Stimulated activated CD8-positive, alpha-beta memory T cell treated with anti-CD3 and anti-CD28 coated beads, Interleukin-15, amount 100 ng/mL, for 4 hours (primary cell): ENCODE results near the gene PDE5A.
"Not testable (repeated sequence)": the region's sequence is repeated elsewhere in the genome, so short reads cannot be mapped to it uniquely, and the experiment has no call there.

Experiments
- DNase-seq, 2 donors: peaks; one replicate each; pipeline ENCODE4 v3.0.0-alpha.2; 2020; ENCODE audit warnings: low read depth in 2 of 2

PDE5A gene

GRCh38 chr4:119646347-119647071 is 17.9 kb upstream of the PDE5A start:
- no peak for DNase-seq

DNA sequence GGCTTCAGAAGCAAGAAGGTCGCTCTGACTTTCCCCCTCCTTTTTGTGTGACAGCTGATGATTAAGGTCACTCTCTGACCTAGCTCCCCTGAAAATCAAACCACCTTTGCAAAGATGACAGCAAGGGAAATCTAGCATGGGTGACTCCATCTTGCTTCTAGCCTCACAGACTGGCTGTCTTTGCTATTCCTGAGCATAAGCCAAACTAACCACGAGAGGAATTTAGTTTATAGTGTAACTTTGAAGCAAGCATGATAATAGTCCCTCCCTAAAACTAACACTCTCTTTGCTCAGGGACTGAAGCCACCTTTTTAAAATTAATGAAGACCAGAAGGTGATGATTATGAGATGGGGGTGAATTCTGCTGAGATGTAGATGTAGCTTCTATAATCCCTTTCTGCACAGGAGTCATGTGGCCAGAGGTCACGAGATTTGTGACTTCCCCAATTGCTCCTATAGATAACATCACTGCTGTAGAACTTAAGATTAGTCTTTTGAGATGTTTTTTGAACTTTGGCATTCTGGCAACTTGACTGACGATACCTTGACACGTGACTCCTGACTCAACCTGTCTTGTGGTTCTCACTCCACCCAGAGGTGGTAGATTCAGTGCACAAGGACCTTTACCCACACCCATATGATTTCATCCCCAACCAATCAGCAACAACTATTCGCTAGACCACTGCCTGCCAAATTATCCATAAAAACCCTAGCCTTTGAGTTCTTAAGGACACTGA is 14.9 kb upstream of the PDE5A start:
- no peak for DNase-seq

DNA sequence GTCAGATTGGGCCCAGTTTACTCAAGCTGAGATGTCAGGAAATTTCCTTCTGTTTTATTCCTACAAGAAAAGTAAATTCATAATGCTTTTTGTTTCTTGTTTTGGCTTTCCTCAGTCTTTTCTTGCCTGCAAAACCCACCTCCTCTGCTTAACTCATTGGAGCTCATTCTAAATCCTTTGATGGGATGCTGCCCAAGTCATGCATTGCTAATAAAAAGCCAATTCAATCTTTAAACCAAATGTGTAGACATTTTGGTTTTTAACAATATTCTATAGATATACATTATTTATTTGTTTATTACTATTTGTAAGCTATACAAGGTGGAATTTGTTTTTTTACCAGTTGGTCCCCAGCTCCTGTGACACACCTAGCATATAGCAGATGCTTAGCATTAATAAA is 13.2 kb upstream of the PDE5A start:
- DNase-seq = no peak

DNA sequence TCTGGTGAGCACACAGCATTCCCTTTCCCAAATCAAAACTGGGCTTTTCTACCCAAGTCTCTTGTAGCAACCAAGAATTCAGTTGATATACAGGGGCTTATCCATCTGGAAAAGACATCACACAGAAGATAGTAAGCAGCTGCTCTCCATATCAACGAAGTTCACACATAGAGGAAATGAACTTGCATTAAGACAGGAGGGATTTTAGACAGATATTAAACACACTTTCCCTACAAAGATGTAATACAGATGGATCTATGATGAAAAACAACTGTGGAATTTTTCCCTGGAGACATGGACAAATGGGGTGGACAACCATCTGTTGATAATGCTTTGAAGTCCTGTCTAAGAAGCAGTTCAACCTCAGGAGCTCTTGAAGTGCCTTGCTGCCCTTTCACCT is 9.8 kb upstream of the PDE5A start:
- no peak for DNase-seq

DNA sequence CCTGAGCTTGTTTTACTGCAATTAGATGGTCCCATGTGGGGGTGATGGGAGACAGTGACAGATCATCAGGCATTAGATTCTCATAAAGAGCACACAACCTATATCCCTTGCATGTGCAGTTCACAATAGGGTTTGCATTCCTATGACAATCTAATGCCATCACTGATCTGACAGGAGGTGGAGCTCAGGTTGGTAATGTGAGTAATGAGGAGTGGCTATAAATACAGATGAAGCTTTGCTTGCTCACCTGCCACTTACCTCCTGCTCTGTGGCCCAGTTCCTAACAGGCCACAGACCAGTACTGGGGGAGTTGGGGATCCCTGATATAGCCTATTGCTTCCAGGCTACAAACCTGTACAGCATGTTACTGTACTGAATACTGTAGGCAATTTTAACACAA is 8.2 kb upstream of the PDE5A start:
- not testable (repeated sequence) for DNase-seq

GRCh38 chr4:119632216-119632615 is 3.6 kb upstream of the PDE5A start:
- DNase-seq = no peak

DNA sequence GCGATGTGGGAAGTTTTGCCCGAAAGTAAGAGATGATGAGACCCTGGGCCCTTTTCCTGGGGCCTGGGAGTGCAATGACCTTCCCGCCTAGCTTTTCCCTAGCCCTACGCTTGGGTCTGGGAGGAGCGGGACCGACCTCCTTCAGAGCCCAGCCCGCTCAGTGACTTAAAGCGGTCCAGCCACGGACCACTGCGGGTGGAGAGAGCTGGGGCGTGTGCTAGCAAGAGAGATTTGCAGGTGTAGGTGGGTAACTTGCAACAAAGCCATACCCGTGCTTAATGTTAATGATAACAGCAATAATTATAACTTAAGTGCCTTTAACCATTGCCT is 503 bp upstream of the PDE5A start:
- no peak for DNase-seq

- no peak for DNase-seq
These were observed 1.0 kb downstream of the PDE5A start for GRCh38 chr4:119627267-119628255.

DNA sequence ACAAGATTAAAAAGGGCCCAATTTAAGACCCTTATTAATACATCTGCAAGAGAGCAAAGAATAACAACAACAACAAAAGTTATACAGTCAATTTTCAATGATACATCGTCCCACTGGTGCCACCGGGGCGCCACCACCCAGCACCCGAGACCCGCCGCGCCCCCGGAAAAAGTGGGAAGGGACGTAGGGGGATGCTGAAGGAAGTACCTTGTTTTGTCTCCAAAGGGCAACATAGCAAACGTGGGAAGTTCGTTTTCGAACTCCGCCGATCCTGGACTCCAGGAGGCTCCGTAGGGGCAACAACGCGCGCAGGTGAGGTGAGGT is 1.7 kb downstream of the PDE5A start:
- DNase-seq = no peak

DNA sequence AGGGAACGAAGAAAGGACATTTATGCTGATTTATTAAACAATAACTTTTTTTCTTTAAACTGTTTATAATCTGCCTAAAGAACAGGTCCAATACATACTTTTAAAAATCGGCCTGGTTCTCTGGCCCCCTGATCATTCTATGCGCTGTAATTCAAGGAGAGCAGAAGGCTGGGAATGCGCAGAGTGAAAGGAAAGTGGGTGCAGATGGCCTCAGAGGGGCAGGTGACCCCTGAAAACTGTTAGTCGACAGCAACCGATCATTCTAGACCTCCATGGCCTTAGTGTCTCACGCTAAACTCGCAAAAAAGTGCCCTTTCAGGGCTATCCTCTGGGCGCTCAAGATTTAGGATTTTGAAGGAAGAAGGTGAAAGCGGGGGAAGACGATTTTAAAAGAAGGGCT is 2.2 kb downstream of the PDE5A start:
- no peak for DNase-seq

DNA sequence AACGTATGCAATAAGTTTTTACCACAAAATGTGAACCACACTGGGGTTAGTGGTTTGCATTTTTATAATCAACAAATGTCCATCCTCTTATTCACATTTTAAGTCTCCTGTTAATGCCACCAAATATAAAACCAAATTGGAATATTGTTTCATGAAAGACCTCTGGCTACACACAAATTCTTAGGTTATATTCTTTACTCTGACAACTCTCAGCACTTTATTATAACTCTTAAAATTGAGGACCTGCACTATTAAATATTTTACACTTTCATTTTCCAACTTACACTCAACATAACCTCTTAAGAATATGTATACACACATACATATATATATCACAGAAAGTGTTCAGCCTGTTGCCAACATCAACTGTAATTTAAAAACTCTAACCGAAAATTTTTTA is 2.8 kb downstream of the PDE5A start:
- no peak for DNase-seq

DNA sequence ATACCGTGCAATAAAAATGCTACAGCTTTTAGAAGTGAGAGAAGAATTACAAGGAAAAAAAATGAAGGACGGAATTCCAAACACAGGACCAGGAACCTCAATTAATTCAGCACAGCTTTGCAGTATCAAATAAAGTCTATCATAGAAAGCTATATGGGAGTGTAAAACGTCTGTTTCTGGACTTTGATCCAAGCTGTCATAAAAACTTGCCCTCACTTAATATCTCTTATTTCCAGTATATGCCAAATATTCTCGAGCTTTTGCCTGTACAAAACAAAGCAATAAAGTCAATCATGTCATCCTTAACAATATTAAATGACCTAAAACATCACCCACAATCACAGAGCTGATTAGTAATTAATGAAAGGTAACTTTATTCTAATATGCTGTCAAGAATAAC is 4.2 kb downstream of the PDE5A start:
- no peak for DNase-seq

DNA sequence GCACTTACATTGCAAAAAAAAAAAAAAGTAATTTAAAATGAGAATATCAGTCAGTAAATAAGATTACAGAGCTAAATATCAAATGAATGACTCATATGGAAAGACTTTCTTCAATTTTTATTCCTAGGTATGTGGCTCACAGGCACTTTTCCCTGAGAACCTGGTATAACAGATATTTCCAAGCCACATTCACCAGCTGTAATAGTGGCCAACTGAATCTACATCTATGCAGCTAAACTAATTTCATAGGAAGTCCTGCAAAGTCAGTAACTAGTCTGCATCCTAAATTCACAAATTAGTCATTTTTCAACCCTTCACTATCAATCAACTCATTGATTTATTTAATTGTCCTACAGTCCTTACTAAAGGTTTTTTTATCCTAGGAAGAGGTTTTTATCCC is 5.6 kb downstream of the PDE5A start:
- no peak for DNase-seq

DNA sequence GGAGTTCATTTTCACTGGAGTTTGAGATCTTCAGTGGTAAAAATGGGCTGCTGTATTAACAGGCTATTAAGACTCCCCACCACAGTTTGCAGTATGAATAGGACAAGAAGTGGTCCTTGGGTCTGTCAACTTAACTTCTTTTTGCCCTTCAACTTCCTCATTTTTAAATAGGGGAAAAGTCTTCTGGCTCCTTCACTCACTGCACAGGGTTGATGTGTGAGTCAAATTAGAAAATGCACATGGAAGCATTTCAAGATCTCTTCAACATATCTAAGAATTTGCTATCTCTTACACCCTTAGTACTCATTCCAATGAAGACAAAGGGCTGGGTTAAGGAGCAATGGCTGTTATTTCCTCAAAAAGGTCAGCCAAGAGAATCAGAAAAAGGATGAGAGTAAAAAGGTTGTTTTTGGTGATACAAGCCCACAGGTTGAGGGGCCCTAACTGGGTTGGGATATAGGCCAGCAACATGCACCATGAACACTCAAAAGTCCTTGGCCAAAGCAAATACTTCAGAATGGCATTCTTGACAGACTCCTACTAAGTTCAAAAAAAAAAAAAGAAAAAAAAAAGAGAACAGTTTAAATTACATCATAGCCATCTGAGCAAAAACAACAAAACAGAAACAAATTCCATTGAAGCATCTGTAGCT is 13.4 kb downstream of the PDE5A start:
- DNase-seq = no peak

- DNase-seq = no peak
These were observed 24.3 kb downstream of the PDE5A start for GRCh38 chr4:119604266-119604665.

GRCh38 chr4:119602366-119602765 is 26.2 kb downstream of the PDE5A start:
- no peak for DNase-seq

DNA sequence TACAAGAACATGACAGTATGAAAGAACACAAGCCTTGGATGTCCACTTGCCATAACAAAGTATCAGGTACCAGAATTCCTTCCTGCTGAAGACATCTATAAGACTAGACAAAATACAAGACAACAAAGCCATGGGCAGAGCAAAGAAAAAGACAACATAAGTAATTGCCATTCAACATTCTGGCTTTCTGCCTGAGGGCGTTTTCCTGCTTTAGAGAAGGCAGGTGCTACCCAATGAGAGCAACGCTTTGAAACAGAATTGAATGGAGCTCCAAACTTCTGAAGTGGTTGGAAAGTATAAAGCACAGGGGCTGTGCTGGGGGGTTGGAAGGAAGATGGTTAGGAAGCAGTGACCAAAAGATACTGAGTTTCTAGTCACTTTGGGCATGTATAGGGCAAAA is 30.1 kb downstream of the PDE5A start:
- no peak for DNase-seq

DNA sequence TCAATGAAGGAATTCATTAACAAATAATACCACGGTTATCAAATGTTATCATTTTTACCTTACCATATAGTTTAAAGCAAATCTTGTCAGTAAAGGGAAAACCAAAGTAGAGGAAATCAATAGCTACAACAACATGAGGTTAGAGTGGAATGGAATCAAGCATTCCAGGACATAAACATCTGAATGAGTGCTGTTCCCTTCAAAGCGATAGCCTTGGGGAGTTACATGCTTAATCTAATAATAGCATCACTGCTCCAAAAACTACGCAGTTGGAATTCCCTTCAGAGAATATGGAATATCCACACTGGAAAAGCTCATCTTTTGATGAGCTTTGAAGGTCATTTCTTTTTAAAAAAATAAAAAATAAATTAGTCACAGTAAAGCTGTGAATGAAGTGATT is 31.2 kb downstream of the PDE5A start:
- no peak for DNase-seq

- no peak for DNase-seq
These were observed 34.9 kb downstream of the PDE5A start for GRCh38 chr4:119593698-119594097.

DNA sequence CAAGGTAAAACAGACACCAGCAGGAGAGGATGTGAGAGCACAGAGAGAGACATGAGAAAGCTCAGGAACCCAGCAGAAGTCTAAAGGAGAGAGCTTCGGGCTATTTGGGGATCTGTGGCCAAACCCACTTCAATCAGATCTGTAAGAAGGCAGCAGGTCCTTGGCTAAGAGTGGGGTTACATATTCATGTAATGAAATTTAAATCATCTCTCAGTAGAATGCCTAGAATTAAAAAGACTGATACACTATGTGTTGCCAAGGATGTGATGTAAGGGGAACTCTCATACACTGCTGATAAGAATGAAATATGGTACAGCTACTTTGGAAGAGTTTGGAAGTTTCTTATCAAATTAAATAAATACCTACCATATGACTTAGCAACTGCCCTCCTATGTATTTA is 35.8 kb downstream of the PDE5A start:
- no peak for DNase-seq

DNA sequence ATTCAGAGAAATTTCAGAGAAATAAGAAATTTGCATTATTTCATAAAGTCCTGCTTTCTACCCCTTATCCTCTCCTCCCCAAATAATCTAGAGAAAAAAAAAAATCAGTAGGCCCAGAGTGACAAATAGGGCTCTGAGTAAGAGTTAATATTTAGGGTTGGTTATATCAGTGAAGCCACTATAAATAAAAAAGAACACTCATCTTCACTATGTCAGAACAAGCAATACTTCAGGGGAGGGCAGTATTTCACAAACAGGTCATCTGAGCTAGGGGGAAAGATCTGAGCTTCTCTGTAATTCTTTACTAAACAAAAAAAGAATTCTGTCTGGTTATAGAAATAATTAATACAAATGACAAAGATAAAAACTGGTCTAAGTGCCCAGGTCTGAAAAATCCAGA is 39.4 kb downstream of the PDE5A start:
- no peak for DNase-seq

DNA sequence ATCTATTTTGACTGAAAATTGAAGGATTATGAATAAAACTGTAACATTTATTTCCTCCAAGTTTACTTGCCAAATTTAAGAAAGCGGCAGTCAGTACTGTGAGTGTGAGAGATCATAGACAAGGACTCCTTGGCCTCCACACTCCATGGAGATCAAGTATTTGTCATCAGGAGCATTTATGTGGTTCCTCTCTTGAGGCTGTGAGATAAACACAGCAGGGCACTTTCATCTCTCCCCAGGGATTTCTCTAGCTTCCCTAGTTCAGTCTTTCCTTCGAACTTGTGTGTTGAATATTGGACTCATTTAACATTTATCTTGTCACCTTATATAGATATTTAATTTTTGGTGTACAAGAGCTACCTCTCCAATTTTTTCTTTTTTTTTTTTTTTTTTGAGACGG is 40.8 kb downstream of the PDE5A start:
- DNase-seq = no peak
